SK-N-SH (cell line): Measurements from ENCODE around the gene FOXP1. TPM values are rescaled to one million over a fixed set of nuclear protein-coding genes. Genes with fewer than 3 reads are reported as not detected.

Source experiments
- CTCF ChIA-PET: fragments of 300-600, 350-600 bp; formaldehyde crosslinking; extraction: SDS; loops from one replicate; lab custom pipeline; 2021; lab: Yijun Ruan, JAX
- POLR2A ChIA-PET: fragments of 350-600 bp; sonication (Branson Sonifier 250); formaldehyde crosslinking; extraction: SDS; loops from one replicate; lab custom pipeline; 2020; ENCODE audit warnings: antibody characterized with exemption, inconsistent platforms; lab: Yijun Ruan, JAX
- DNase-seq: peaks from one replicate; pipeline ENCODE4 v3.0.0; 2012
- H2AFZ ChIP-seq: fragments of 200-600 bp; sonication (generic); 2 replicates; pipeline ENCODE4 v1.8.1; 2016; ENCODE audit warnings: antibody characterized with exemption, mild to moderate bottlenecking, low read depth
- H3F3A ChIP-seq: fragments of 200-600 bp; sonication (generic); replicated peaks from 2 replicates; pipeline ENCODE3; 2016; ENCODE audit warnings: antibody characterized with exemption, mild to moderate bottlenecking; ENCODE audit not compliant: insufficient read depth
- H3K27ac ChIP-seq, 2 experiments: fragments of 200-500 bp in 1 of 2; fragments of 200-600 bp in 1 of 2; sonication (Bioruptor generic) in 1 of 2; sonication (generic), shearing (Covaris generic) in 1 of 2; 2 replicates each; pipeline versions ENCODE4 v1.5.1 to v1.6.1; 2014 to 2016; ENCODE audit warnings: low read depth in 2 of 2, inconsistent platforms in 1 of 2, low read length in 1 of 2, mild to moderate bottlenecking in 1 of 2, mixed read lengths in 1 of 2
- H3K27me3 ChIP-seq: fragments of 200-600 bp; sonication (generic), shearing (Covaris generic); 2 replicates; pipeline ENCODE4 v1.6.1; 2016; ENCODE audit warnings: mixed run types; ENCODE audit not compliant: insufficient read depth
- H3K36me3 ChIP-seq, 2 experiments: fragments of 200-500 bp in 1 of 2; fragments of 200-600 bp in 1 of 2; sonication (Bioruptor generic) in 1 of 2; sonication (generic) in 1 of 2; replicated peaks in 1 of 2; 2 replicates each; pipeline versions ENCODE3 to v1.5.1; 2014 to 2016; ENCODE audit warnings: low read length in 1 of 2, mild to moderate bottlenecking in 1 of 2; ENCODE audit not compliant: insufficient read depth in 2 of 2, control insufficient read depth in 1 of 2
- H3K4me1 ChIP-seq, 2 experiments: fragments of 200-500 bp in 1 of 2; fragments of 200-600 bp in 1 of 2; sonication (Bioruptor generic) in 1 of 2; sonication (generic), shearing (Covaris generic) in 1 of 2; 2 replicates each; pipeline versions ENCODE4 v1.5.1 to v1.6.1; 2014 to 2016; ENCODE audit warnings: low read depth in 1 of 2, low read length in 1 of 2, mixed run types in 1 of 2; ENCODE audit not compliant: insufficient read depth in 2 of 2, control insufficient read depth in 1 of 2
- H3K4me2 ChIP-seq: fragments of 200-600 bp; sonication (generic), shearing (Covaris generic); 2 replicates; pipeline ENCODE4 v1.6.1; 2017; ENCODE audit warnings: mixed run types
- H3K4me3 ChIP-seq, 2 experiments: fragments of 200-500 bp in 1 of 2; fragments of 200-600 bp in 1 of 2; sonication (Bioruptor generic) in 1 of 2; sonication (generic), shearing (Covaris generic) in 1 of 2; 2 replicates each; pipeline versions ENCODE4 v1.5.1 to v1.8.1; 2014 to 2016; ENCODE audit warnings: low read depth in 2 of 2, inconsistent platforms in 1 of 2, low read length in 1 of 2, mild to moderate bottlenecking in 1 of 2, mixed read lengths in 1 of 2, moderate library complexity in 1 of 2
- H3K79me2 ChIP-seq: fragments of 200-600 bp; sonication (generic); 2 replicates; pipeline ENCODE4 v1.8.1; 2017; ENCODE audit warnings: mild to moderate bottlenecking; ENCODE audit not compliant: insufficient read depth
- H3K9ac ChIP-seq: fragments of 200-600 bp; sonication (generic); 2 replicates; pipeline ENCODE4 v1.6.1; 2017; ENCODE audit warnings: mixed run types
- H3K9me2 ChIP-seq: fragments of 200-600 bp; sonication (generic); 2 replicates; pipeline ENCODE4 v1.6.1; 2017; ENCODE audit warnings: mixed run types
- H3K9me3 ChIP-seq: fragments of 200-600 bp; sonication (generic); 2 replicates; pipeline ENCODE4 v1.6.1; 2017; ENCODE audit warnings: mixed run types, mild to moderate bottlenecking, moderate library complexity
- H4K20me1 ChIP-seq: fragments of 200-600 bp; sonication (generic); 2 replicates; pipeline ENCODE4 v1.6.1; 2017; ENCODE audit warnings: mild to moderate bottlenecking, mixed run types; ENCODE audit not compliant: insufficient read depth
- ELF1 ChIP-seq: IDR thresholded peaks from 2 replicates; pipeline ENCODE4 v1.4.0; 2012
- EZH2phosphoT487 ChIP-seq: fragments of 200-600 bp; sonication (generic); IDR thresholded peaks from 2 replicates; pipeline ENCODE4 v1.6.1; 2017; ENCODE audit warnings: low read depth, mixed run types, mild to moderate bottlenecking, antibody characterized with exemption, moderate library complexity, borderline replicate concordance
- GABPA ChIP-seq: IDR thresholded peaks from 2 replicates; pipeline ENCODE4 v1.4.0; 2012; ENCODE audit warnings: low read depth, mild to moderate bottlenecking
- GATA2 ChIP-seq: sonication (generic); formaldehyde crosslinking; IDR thresholded peaks from 2 replicates; pipeline ENCODE4 v1.5.0; 2020; ENCODE audit warnings: mild to moderate bottlenecking, missing genetic modification reagents
- JUND ChIP-seq: IDR thresholded peaks from 2 replicates; pipeline ENCODE4 v1.4.0; 2012
- NFIC ChIP-seq: IDR thresholded peaks from 2 replicates; pipeline ENCODE4 v1.4.0; 2012; ENCODE audit warnings: borderline replicate concordance
- POLR2AphosphoS5 ChIP-seq: IDR thresholded peaks from 2 replicates; pipeline ENCODE4 v1.6.1; 2012; ENCODE audit warnings: low read depth, low read length
- RAD21 ChIP-seq: IDR thresholded peaks from 2 replicates; pipeline ENCODE4 v1.6.1; 2012; ENCODE audit warnings: mild to moderate bottlenecking, low read length
- RFX5 ChIP-seq: IDR thresholded peaks from 2 replicates; pipeline ENCODE4 v1.6.1; 2012; ENCODE audit warnings: mild to moderate bottlenecking, improper control_type of control experiment, low read length
- SIN3A ChIP-seq: IDR thresholded peaks from 2 replicates; pipeline ENCODE4 v1.6.1; 2012; ENCODE audit warnings: low read depth, mild to moderate bottlenecking, low read length, moderate library complexity, borderline replicate concordance
- SMC3 ChIP-seq: IDR thresholded peaks from 2 replicates; pipeline ENCODE4 v1.6.1; 2012; ENCODE audit warnings: low read depth, low read length, improper control_type of control experiment
- TAF1 ChIP-seq: IDR thresholded peaks from 2 replicates; pipeline ENCODE4 v1.6.1; 2012; ENCODE audit warnings: low read depth, mild to moderate bottlenecking, low read length, moderate library complexity, borderline replicate concordance
- TCF12 ChIP-seq: IDR thresholded peaks from 2 replicates; pipeline ENCODE4 v1.4.0; 2012
- TEAD4 ChIP-seq: IDR thresholded peaks from 2 replicates; pipeline ENCODE4 v1.4.0; 2012; ENCODE audit warnings: mild to moderate bottlenecking, borderline replicate concordance; ENCODE audit not compliant: insufficient read depth
- WGBS: methylation state at CpG from one replicate; pipeline ENCODE4 v1.1.6; 2017; ENCODE audit warnings: low lambda C conversion rate; 5-methylcytosine and 5-hydroxymethylcytosine counted together
- polyA plus RNA-seq, 3 experiments: library from polyadenylated mRNA; depleted of rRNA; stranded (reverse); fragments of >200 nt; gene quantifications; 2 replicates each; pipeline ENCODE4 v1.2.3, GENCODE V29; 2012
- TF ChIP-seq, protein P1 (sequence below): fragments of 150-350 bp; IDR thresholded peaks from 2 replicates; pipeline ENCODE4 v1.6.1; 2016; ENCODE audit warnings: mild to moderate bottlenecking, low read depth, low read length
- TF ChIP-seq, protein P2 (sequence below): IDR thresholded peaks from 2 replicates; pipeline ENCODE4 v1.4.0; 2012; ENCODE audit warnings: low read depth, borderline replicate concordance
- TF ChIP-seq, protein P3 (sequence below): IDR thresholded peaks from 2 replicates; pipeline ENCODE4; 2012
- TF ChIP-seq, protein P4 (sequence below): IDR thresholded peaks from 2 replicates; pipeline ENCODE4 v1.4.0; 2012; ENCODE audit warnings: low read depth
- TF ChIP-seq, protein P5 (sequence below): fragments of 150-350 bp; IDR thresholded peaks from 2 replicates; pipeline ENCODE4 v1.6.1; 2017; ENCODE audit warnings: antibody characterized with exemption, low read length, low read depth, borderline replicate concordance

FOXP1 gene
- polyA plus RNA-seq, 1 of the 3 experiments (the other 2 are of a cell fraction), result 8.8 TPM

DNA sequence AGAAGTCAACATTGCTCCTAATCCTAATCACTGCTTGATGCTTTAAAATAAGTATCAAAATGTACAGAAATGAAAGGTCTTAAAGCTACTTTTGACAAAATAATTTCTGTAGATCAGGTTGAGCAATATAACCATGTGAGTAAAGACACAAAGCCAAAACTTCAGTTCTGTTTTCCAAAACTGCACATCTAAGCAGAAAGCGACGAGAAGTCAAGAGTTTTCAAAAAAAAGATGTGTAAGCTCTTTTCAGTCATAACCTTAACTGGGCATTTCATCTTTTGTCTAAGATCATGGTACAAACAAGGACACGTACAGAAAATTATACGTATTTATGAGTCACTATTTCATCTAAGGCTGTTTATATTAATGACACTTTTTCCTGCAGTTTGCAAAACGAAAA is 608.8 kb downstream of the FOXP1 start:
- CTCF ChIA-PET, result interaction anchor here (0.9 kb wide), 1 partner anchor 343 kb away, joined by 3 read pairs; no protein-coding TSS in a partner anchor
- Histone ChIP-seq H3K4me3 (no peak overlapping the region), H3K4me2 (no peak overlapping the region), H3F3A (peaks cover 3% of the 10 kb centered on the region), H3K36me3 (peaks cover 51 to 87% of the 10 kb centered on the region in 2 experiments), H3K79me2 (peaks cover 67% of the 10 kb centered on the region), H3K9ac (no peak overlapping the region), H3K27ac (no peak overlapping the region), H3K4me1 (peaks cover 0 to 3% of the 10 kb centered on the region in 2 experiments; a peak in 2 of 4 replicates), H3K27me3 (no peaks in the 10 kb centered on the region), H3K9me2 (no peaks in the 10 kb centered on the region), H4K20me1 (no peaks in the 10 kb centered on the region), H3K9me3 (no peaks in the 10 kb centered on the region), H2AFZ (no peak overlapping the region)
- DNase-seq, result no peak
- POLR2A ChIA-PET, result no interaction called here
- 94% methylated on average over 5 of the region's 5 CpGs for WGBS
- TF ChIP-seq RAD21, result no peak
- TF ChIP-seq TEAD4, result no peak
- TF ChIP-seq RFX5, result no peak
- no peak for TF ChIP-seq GABPA
- TF ChIP-seq, protein P1, sequence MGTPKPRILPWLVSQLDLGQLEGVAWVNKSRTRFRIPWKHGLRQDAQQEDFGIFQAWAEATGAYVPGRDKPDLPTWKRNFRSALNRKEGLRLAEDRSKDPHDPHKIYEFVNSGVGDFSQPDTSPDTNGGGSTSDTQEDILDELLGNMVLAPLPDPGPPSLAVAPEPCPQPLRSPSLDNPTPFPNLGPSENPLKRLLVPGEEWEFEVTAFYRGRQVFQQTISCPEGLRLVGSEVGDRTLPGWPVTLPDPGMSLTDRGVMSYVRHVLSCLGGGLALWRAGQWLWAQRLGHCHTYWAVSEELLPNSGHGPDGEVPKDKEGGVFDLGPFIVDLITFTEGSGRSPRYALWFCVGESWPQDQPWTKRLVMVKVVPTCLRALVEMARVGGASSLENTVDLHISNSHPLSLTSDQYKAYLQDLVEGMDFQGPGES, result no peak
- TF ChIP-seq ELF1, result no peak
- no peak for TF ChIP-seq JUND
- TF ChIP-seq TCF12, result no peak
- no peak for TF ChIP-seq TAF1
- TF ChIP-seq, protein P2, sequence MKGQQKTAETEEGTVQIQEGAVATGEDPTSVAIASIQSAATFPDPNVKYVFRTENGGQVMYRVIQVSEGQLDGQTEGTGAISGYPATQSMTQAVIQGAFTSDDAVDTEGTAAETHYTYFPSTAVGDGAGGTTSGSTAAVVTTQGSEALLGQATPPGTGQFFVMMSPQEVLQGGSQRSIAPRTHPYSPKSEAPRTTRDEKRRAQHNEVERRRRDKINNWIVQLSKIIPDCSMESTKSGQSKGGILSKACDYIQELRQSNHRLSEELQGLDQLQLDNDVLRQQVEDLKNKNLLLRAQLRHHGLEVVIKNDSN, result no peak
- no peak for TF ChIP-seq SMC3
- TF ChIP-seq GATA2, result no peak
- no peak for TF ChIP-seq EZH2phosphoT487
- TF ChIP-seq, protein P3, sequence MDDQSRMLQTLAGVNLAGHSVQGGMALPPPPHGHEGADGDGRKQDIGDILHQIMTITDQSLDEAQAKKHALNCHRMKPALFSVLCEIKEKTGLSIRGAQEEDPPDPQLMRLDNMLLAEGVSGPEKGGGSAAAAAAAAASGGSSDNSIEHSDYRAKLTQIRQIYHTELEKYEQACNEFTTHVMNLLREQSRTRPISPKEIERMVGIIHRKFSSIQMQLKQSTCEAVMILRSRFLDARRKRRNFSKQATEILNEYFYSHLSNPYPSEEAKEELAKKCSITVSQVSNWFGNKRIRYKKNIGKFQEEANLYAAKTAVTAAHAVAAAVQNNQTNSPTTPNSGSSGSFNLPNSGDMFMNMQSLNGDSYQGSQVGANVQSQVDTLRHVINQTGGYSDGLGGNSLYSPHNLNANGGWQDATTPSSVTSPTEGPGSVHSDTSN, result no peak
- TF ChIP-seq NFIC, result no peak
- TF ChIP-seq, protein P4, sequence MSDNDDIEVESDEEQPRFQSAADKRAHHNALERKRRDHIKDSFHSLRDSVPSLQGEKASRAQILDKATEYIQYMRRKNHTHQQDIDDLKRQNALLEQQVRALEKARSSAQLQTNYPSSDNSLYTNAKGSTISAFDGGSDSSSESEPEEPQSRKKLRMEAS, result no peak
- TF ChIP-seq POLR2AphosphoS5, result no peak
- no peak for TF ChIP-seq SIN3A
- TF ChIP-seq, protein P5, sequence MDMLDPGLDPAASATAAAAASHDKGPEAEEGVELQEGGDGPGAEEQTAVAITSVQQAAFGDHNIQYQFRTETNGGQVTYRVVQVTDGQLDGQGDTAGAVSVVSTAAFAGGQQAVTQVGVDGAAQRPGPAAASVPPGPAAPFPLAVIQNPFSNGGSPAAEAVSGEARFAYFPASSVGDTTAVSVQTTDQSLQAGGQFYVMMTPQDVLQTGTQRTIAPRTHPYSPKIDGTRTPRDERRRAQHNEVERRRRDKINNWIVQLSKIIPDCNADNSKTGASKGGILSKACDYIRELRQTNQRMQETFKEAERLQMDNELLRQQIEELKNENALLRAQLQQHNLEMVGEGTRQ, result no peak
